ENCODE measurements around the gene KIAA2012. TPM values are rescaled to one million over a fixed set of nuclear protein-coding genes. Genes with fewer than 3 reads are reported as not detected.

The KIAA2012 gene
- total and polyA plus RNA-seq, 4 donors = under 0.01 to 0.61 (median 0.42) TPM

- H3K4me1 ChIP-seq (ENCODE audit: control insufficient read depth in 4 of 4, insufficient read depth in 4 of 4, low read length in 3 of 4) = peaks cover 0 to 6% (median 4%) of the 10 kb centered on the region in 4 donors
- 77% methylated on average over 1 of the region's 1 CpG for WGBS
These were observed 45.1 kb downstream of the KIAA2012 start for GRCh38 chr2:202118168-202118567.

More at GRCh38 chr2:202118168-202118567, 45.1 kb downstream of the KIAA2012 start:
- no peak overlapping the region for H3K27ac ChIP-seq (ENCODE audit: low read depth in 1 of 2, low read length in 2 of 2)
- no peaks in the 10 kb centered on the region for H3K36me3 ChIP-seq (ENCODE audit: control insufficient read depth in 4 of 4, insufficient read depth in 3 of 4, low read depth in 1 of 4, low read length in 3 of 4)
- no peak overlapping the region for H3K4me3 ChIP-seq (ENCODE audit: low read depth in 1 of 3, low read length in 3 of 3)
- peaks cover 0 to 3% (median 0%) of the 10 kb centered on the region in 4 donors for H3K9me3 ChIP-seq (ENCODE audit: control insufficient read depth in 4 of 4, low read length in 3 of 4)
- no peak overlapping the region for H3K9ac ChIP-seq (ENCODE audit: low read depth in 1 of 2, low read length in 2 of 2)
- no peak for TF ChIP-seq ATF3 (IDR thresholded peaks at IDR 0.05)
- TF ChIP-seq RXRA (IDR thresholded peaks at IDR 0.05) = no peak
- TF ChIP-seq GABPA (IDR thresholded peaks at IDR 0.05 in 1 of 2, conservative IDR thresholded peaks at IDR 0.05 in 1 of 2) = no peak
- TF ChIP-seq YY1 (IDR thresholded peaks at IDR 0.05) = no peak
- TF ChIP-seq SP1 (IDR thresholded peaks at IDR 0.05) = no peak
- no peak for TF ChIP-seq RAD21 (IDR thresholded peaks at IDR 0.05)
- TF ChIP-seq TAF1 (conservative IDR thresholded peaks at IDR 0.05) = no peak
- no peak for TF ChIP-seq REST (IDR thresholded peaks at IDR 0.05)
- TF ChIP-seq NR2F2 (IDR thresholded peaks at IDR 0.05) = no peak
- TF ChIP-seq JUND (IDR thresholded peaks at IDR 0.05) = no peak
- no peak for TF ChIP-seq CTCF (IDR thresholded peaks at IDR 0.05; ENCODE audit: low read depth, low read length, missing input control)
- TF ChIP-seq ZBTB33 (IDR thresholded peaks at IDR 0.05) = no peak
- TF ChIP-seq FOXA1 (IDR thresholded peaks at IDR 0.05) = no peak
- no peaks in the 10 kb centered on the region for H3K27me3 ChIP-seq (ENCODE audit: control insufficient read depth in 4 of 4, insufficient read depth in 4 of 4, low read length in 3 of 4)
- DNase-seq (ENCODE audit: low spot score) = no peak
